ENCODE data around the gene PFDN6. TPM values are rescaled to one million over a fixed set of nuclear protein-coding genes. Genes with fewer than 3 reads are reported as not detected.
A peak's percentile ranks its signal among the peaks of the same experiment; 100 is the strongest.

The PFDN6 gene
- total and polyA plus RNA-seq, 10 of the 15 experiments (the other 5 are each of a cell fraction or from before 2014, with no cell fraction given): 3.1 to 168 (median 82.6) TPM

GRCh38 chr6:33247977-33248642 lies 41.3 kb upstream of the PFDN6 start:
- Histone ChIP-seq H3K36me3 (ENCODE audit: control insufficient read depth in 2 of 2, insufficient read depth in 2 of 2, low read length in 1 of 2) (peaks cover 2 to 12% of the 10 kb centered on the region in 2 experiments; a peak in 2 of 4 replicates), H3K4me3 (peak overlapping the region; percentile 78), H3K27ac (ENCODE audit: control insufficient read depth, insufficient read depth) (peak overlapping the region; percentile 51), H3K4me1 (ENCODE audit: control insufficient read depth, insufficient read depth, low read length) (peaks cover 10% of the 10 kb centered on the region), H4K20me1 (ENCODE audit: control insufficient read depth, insufficient read depth) (no peaks in the 10 kb centered on the region), H3K9ac (ENCODE audit: control insufficient read depth, insufficient read depth, low read length) (peak overlapping the region; percentile 42; the same call in 1 of the 2 replicates), H2AFZ (ENCODE audit: control insufficient read depth, low read depth, low read length) (peak overlapping the region; percentile 84), H3K79me2 (ENCODE audit: control insufficient read depth, insufficient read depth, low read length) (peaks cover 13% of the 10 kb centered on the region), H3K4me2 (ENCODE audit: control insufficient read depth, insufficient read depth) (peak overlapping the region; percentile 96), H3K27me3 (replicated peaks in 1 of 2; ENCODE audit: control insufficient read depth in 2 of 2, insufficient read depth in 2 of 2, low read length in 1 of 2) (no peaks in the 10 kb centered on the region), H3K9me3 (replicated peaks; ENCODE audit: control insufficient read depth, insufficient read depth, low read length) (no peaks in the 10 kb centered on the region)
- POLR2A ChIA-PET: interaction anchor here (0.5 to 5.2 kb wide), 23 partner anchors 23 to 1347 kb away, joined by 3 to 40 read pairs (median 5); partner anchors contain the start of genes B3GALT4, HLA-DPA1, HLA-DPB1 and PFDN6
- FAIRE-seq (peak; percentile 91), DNase-seq (ENCODE audit: low read depth, low spot score) (peak; percentile 67), ATAC-seq (peak; percentile 72)
- RAD21 ChIA-PET (ENCODE audit: unreplicated experiment): interaction anchor here (0.5 to 3.5 kb wide), 29 partner anchors 9 to 406 kb away, joined by 3 to 25 read pairs (median 7); partner anchors contain the start of genes HLA-DMA, HLA-DPA1, HLA-DPB1 and HSD17B8
- in situ Hi-C loops (cut with MboI): loop anchor here (5.0 kb wide), 2 partner anchors 131 to 246 kb away; no protein-coding TSS in a partner anchor
- SMC1A ChIA-PET (ENCODE audit: uncharacterized antibody, unreplicated experiment): interaction anchor here (0.7 to 4.2 kb wide), 25 partner anchors 18 to 362 kb away, joined by 3 to 34 read pairs (median 5); partner anchors contain the start of genes HLA-DMA, HLA-DOA, RPS18 and VPS52
- intact Hi-C loops (cut with micrococcal nuclease; ENCODE audit: unreplicated experiment): loop anchor here (1.0 to 5.0 kb wide), 4 partner anchors 43 to 246 kb away; no protein-coding TSS in a partner anchor
- CTCF ChIA-PET: interaction anchor here (0.6 to 5.5 kb wide), 58 partner anchors 8 to 524 kb away, joined by 3 to 53 read pairs (median 6); partner anchors contain the start of genes B3GALT4, HLA-DPB1, HSD17B8 and RGL2
- under 1% methylated on average over 24 of the region's 28 CpGs for WGBS (ENCODE audit: insufficient coverage, insufficient replicate concordance, low lambda C conversion rate, missing lambda C conversion rate)
- BruUV-seq (replicated peaks): no TSS peak
- TF ChIP-seq REST (IDR thresholded peaks at IDR 0.05; ENCODE audit: low read depth, low read length) (no peak), ZNF217 (IDR thresholded peaks at IDR 0.05) (no peak), NBN (IDR thresholded peaks at IDR 0.05) (peak; percentile 45; the same call in 1 of the 2 replicates), USF1 (IDR thresholded peaks at IDR 0.05; ENCODE audit: borderline replicate concordance, extremely low read length, insufficient read depth, low read depth, low read length) (no peak), STAT1 (conservative IDR thresholded peaks at IDR 0.05) (no peak), SIX5 (IDR thresholded peaks at IDR 0.05; ENCODE audit: low read depth, low read length, severe bottlenecking) (no peak), BRCA1 (IDR thresholded peaks at IDR 0.05; ENCODE audit: low read depth, low read length) (no peak), DPF2 (IDR thresholded peaks at IDR 0.05) (no peak), SUPT20H (IDR thresholded peaks at IDR 0.05; ENCODE audit: borderline replicate concordance, control insufficient read depth, low read depth, low read length) (no peak), MYB (IDR thresholded peaks at IDR 0.05; ENCODE audit: borderline replicate concordance, low read depth, low read length) (no peak), PML (IDR thresholded peaks at IDR 0.05; ENCODE audit: low read length) (no peak), SKIL (IDR thresholded peaks at IDR 0.05; ENCODE audit: low read depth, poor library complexity, severe bottlenecking) (peak; percentile 48), PAX8 (IDR thresholded peaks at IDR 0.05) (no peak), USF2 (IDR thresholded peaks at IDR 0.05; ENCODE audit: borderline replicate concordance, low read depth, low read length) (no peak), ZNF207 (IDR thresholded peaks at IDR 0.05; ENCODE audit: borderline replicate concordance) (no peak)
